ENCODE measurements around the gene UBE2U.
"Not testable (repeated sequence)": the region's sequence is repeated elsewhere in the genome, so short reads cannot be mapped to it uniquely, and the experiment has no call there.

UBE2U gene

GRCh38 chr1:64194168-64195080, 9.0 kb upstream of the UBE2U start:
- peak; percentile 4 to 11 for DNase-seq

- DNase-seq = no peak
Observed at GRCh38 chr1:64195081-64195395, 8.4 kb upstream of the UBE2U start.

GRCh38 chr1:64196074-64196870, 7.2 kb upstream of the UBE2U start:
- no peak for DNase-seq

GRCh38 chr1:64197076-64197475, 6.3 kb upstream of the UBE2U start:
- DNase-seq = no peak

GRCh38 chr1:64199154-64199553, 4.3 kb upstream of the UBE2U start:
- DNase-seq = peak; percentile 7 to 26

- no peak for DNase-seq
Observed at GRCh38 chr1:64200064-64200463, 3.4 kb upstream of the UBE2U start.

- DNase-seq = no peak
Observed at GRCh38 chr1:64209221-64209620, 5.8 kb downstream of the UBE2U start.

- no peak for DNase-seq
Observed at GRCh38 chr1:64212031-64212430, 8.6 kb downstream of the UBE2U start.

- no peak for DNase-seq
Observed at GRCh38 chr1:64215576-64215975, 12.2 kb downstream of the UBE2U start.

GRCh38 chr1:64220241-64220640, 16.8 kb downstream of the UBE2U start:
- DNase-seq = no peak

GRCh38 chr1:64223329-64224151, 20.1 kb downstream of the UBE2U start:
- no peak for DNase-seq

GRCh38 chr1:64224236-64224635, 20.8 kb downstream of the UBE2U start:
- not testable (repeated sequence) for DNase-seq

GRCh38 chr1:64228167-64228957, 24.9 kb downstream of the UBE2U start:
- no peak for DNase-seq

- DNase-seq = no peak
Observed at GRCh38 chr1:64229307-64229706, 25.9 kb downstream of the UBE2U start.

- DNase-seq = peak; percentile 11 to 15
Observed at GRCh38 chr1:64231153-64231552, 27.7 kb downstream of the UBE2U start.

GRCh38 chr1:64231654-64232053, 28.2 kb downstream of the UBE2U start:
- no peak for DNase-seq

GRCh38 chr1:64234714-64235113, 31.3 kb downstream of the UBE2U start:
- DNase-seq = no peak

- no peak for DNase-seq
Observed at GRCh38 chr1:64235181-64235580, 31.8 kb downstream of the UBE2U start.

GRCh38 chr1:64235910-64236309, 32.5 kb downstream of the UBE2U start:
- DNase-seq = no peak

- no peak for DNase-seq
Observed at GRCh38 chr1:64236541-64236954, 33.1 kb downstream of the UBE2U start.

GRCh38 chr1:64239519-64239918, 36.1 kb downstream of the UBE2U start:
- not testable (repeated sequence) for DNase-seq

GRCh38 chr1:64240206-64240605, 36.8 kb downstream of the UBE2U start:
- no peak for DNase-seq

Measured in inflammatory macrophage (primary cell).